ENCODE data around the gene DNM2.
"Not testable (repeated sequence)": the region's sequence is repeated elsewhere in the genome, so short reads cannot be mapped to it uniquely, and the experiment has no call there.

The DNM2 gene

DNA sequence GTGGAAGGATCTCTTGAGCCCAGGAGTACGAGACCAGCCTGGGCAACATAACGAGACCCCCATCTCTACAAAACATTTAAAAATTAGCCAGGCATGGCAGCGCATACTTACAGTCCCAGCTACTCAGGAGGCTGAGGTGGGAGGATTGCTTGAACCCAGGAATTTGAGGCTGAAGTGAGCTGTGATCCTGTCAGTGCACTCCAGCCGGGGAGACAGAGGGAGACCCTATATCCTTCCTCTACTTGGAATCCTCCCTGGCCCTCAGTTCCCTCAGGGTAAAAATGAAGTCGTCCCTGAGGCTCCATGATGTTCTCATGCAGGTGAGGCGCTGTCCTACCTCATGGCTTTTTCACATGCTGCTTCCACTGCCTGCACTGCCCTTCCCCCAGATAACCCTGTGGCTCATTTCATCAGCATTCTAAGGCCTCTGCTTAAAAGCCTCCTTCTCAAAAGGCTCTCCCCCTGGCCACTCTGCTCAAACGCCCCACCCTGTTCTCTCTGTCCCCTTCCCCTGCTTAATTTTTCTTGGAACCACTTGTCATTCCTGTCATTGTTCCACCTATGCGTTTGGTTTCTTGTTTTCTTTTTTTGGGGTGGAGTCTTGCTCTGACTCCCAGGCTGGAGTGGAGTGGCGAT, 19.2 kb downstream of the DNM2 start:
- Histone ChIP-seq H3K27me3 (replicated peaks; ENCODE audit: control insufficient read depth, insufficient read depth, low read length, poor library complexity, severe bottlenecking) (no peaks in the 10 kb centered on the region), H3K9me3 (ENCODE audit: control insufficient read depth, low read length) (no peaks in the 10 kb centered on the region), H3K36me3 (ENCODE audit: control insufficient read depth, insufficient read depth, low read length) (no peaks in the 10 kb centered on the region), H3K4me1 (ENCODE audit: control insufficient read depth, insufficient read depth, low read length, poor library complexity, severe bottlenecking) (peaks cover 3% of the 10 kb centered on the region), H3K27ac (ENCODE audit: insufficient read depth, low read length, poor library complexity, severe bottlenecking) (no peak overlapping the region), H3K4me3 (ENCODE audit: insufficient read depth, low read depth, low read length, poor library complexity, severe bottlenecking) (no peak overlapping the region)
- DNase-seq = no peak

DNA sequence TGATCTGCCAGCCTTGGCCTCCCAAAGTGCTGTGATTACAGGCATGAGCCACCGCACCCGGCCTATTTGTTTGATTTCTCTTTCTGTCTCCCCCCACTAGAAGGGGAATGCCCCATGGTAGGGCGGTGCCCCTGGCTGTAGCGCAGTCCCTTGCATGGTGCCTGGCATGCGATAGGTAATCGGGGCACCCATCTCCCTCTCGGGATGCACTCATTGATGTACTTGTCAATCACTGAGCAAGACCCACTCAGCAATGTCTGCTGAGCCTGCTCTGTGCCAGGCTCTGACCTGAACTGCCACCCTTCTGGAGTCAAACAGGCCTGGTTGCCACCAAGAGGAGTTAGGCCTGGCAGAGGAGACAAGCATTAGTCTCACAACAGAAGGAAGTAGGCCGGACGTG, 19.8 kb downstream of the DNM2 start:
- peaks cover 4% of the 10 kb centered on the region for H3K4me1 ChIP-seq (ENCODE audit: control insufficient read depth, insufficient read depth, low read length, poor library complexity, severe bottlenecking)
- no peaks in the 10 kb centered on the region for H3K36me3 ChIP-seq (ENCODE audit: control insufficient read depth, insufficient read depth, low read length)
- no peak for DNase-seq
- H3K4me3 ChIP-seq (ENCODE audit: insufficient read depth, low read depth, low read length, poor library complexity, severe bottlenecking) = no peak overlapping the region
- no peak overlapping the region for H3K27ac ChIP-seq (ENCODE audit: insufficient read depth, low read length, poor library complexity, severe bottlenecking)
- H3K9me3 ChIP-seq (ENCODE audit: control insufficient read depth, low read length) = no peaks in the 10 kb centered on the region
- H3K27me3 ChIP-seq (replicated peaks; ENCODE audit: control insufficient read depth, insufficient read depth, low read length, poor library complexity, severe bottlenecking) = no peaks in the 10 kb centered on the region

DNA sequence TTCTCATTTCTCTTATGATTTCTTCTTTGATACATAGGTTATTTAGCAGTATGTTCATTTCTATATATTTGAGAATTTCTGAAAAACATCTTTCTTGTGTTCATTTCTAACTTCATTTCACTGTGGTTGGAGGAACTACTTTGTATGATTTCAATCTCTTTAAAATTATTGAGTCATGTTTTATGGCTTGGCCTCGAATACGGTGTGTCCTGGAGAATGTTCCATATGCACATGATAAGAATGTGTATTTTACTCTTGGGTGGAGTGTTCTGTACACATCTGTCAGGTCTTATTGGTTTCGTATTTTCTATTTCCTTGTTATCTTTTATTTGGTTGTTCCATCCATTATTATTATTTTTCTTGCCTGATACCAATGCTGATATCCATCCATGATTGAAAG, 22.9 kb downstream of the DNM2 start:
- H3K4me3 ChIP-seq (ENCODE audit: insufficient read depth, low read depth, low read length, poor library complexity, severe bottlenecking) = no peak overlapping the region
- no peaks in the 10 kb centered on the region for H3K36me3 ChIP-seq (ENCODE audit: control insufficient read depth, insufficient read depth, low read length)
- H3K4me1 ChIP-seq (ENCODE audit: control insufficient read depth, insufficient read depth, low read length, poor library complexity, severe bottlenecking) = peaks cover 4% of the 10 kb centered on the region
- H3K9me3 ChIP-seq (ENCODE audit: control insufficient read depth, low read length) = no peaks in the 10 kb centered on the region
- H3K27me3 ChIP-seq (replicated peaks; ENCODE audit: control insufficient read depth, insufficient read depth, low read length, poor library complexity, severe bottlenecking) = no peaks in the 10 kb centered on the region
- no peak for DNase-seq
- no peak overlapping the region for H3K27ac ChIP-seq (ENCODE audit: insufficient read depth, low read length, poor library complexity, severe bottlenecking)

DNA sequence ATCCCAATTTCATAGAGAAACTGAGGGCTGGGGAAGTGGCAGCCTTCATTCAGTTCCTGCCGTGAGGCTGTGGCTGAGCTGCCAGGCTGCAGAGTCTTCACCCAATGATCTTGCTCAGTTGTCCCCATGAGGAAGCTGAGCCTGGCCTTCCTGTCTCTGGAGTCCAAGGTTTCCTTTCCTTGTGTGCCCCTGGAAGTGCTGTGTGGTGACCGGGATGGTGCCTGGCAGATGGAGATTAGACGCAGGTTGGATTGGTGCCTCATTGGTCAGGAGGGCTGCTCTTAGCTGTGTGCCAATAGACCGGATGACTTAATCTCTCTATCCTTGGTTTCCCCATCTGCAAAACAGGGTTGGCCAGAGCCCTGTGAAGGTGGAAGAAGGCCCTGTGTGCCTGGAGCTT, 24.6 kb downstream of the DNM2 start:
- no peaks in the 10 kb centered on the region for H3K36me3 ChIP-seq (ENCODE audit: control insufficient read depth, insufficient read depth, low read length)
- no peak for DNase-seq
- H3K27me3 ChIP-seq (replicated peaks; ENCODE audit: control insufficient read depth, insufficient read depth, low read length, poor library complexity, severe bottlenecking) = no peaks in the 10 kb centered on the region
- no peaks in the 10 kb centered on the region for H3K9me3 ChIP-seq (ENCODE audit: control insufficient read depth, low read length)
- H3K4me1 ChIP-seq (ENCODE audit: control insufficient read depth, insufficient read depth, low read length, poor library complexity, severe bottlenecking) = peaks cover 10% of the 10 kb centered on the region
- no peak overlapping the region for H3K4me3 ChIP-seq (ENCODE audit: insufficient read depth, low read depth, low read length, poor library complexity, severe bottlenecking)
- no peak overlapping the region for H3K27ac ChIP-seq (ENCODE audit: insufficient read depth, low read length, poor library complexity, severe bottlenecking)

DNA sequence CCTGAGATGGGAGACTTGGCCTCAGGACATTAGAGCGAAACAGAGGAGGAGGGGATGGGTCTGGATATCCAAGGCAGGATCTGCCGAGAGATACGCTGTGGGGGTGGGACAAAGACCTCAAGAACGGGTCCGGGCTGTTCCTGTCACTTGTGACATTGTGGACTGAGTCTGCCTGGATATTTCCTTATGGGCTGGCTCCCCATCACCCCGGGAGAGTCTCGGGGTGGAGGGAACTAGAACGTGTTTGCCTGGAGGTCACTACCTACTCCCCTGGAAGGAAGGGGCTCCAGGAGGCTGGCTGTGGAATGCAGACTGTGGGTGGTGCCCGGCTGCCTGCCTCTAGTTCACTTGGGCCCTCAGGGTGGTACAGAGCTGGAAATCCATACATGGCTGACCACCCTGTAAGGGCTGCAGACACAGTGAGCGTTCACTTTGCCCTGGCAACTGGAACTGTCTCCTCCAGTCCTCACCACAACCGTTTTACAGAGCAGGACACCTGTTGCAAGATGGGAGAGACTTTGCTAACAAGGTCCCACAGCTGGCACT, 26.4 kb downstream of the DNM2 start:
- H3K4me1 ChIP-seq (ENCODE audit: control insufficient read depth, insufficient read depth, low read length, poor library complexity, severe bottlenecking) = peaks cover 19% of the 10 kb centered on the region
- H3K9me3 ChIP-seq (ENCODE audit: control insufficient read depth, low read length) = no peaks in the 10 kb centered on the region
- H3K36me3 ChIP-seq (ENCODE audit: control insufficient read depth, insufficient read depth, low read length) = no peaks in the 10 kb centered on the region
- no peak for DNase-seq
- H3K27ac ChIP-seq (ENCODE audit: insufficient read depth, low read length, poor library complexity, severe bottlenecking) = no peak overlapping the region
- no peak overlapping the region for H3K4me3 ChIP-seq (ENCODE audit: insufficient read depth, low read depth, low read length, poor library complexity, severe bottlenecking)
- no peaks in the 10 kb centered on the region for H3K27me3 ChIP-seq (replicated peaks; ENCODE audit: control insufficient read depth, insufficient read depth, low read length, poor library complexity, severe bottlenecking)

DNA sequence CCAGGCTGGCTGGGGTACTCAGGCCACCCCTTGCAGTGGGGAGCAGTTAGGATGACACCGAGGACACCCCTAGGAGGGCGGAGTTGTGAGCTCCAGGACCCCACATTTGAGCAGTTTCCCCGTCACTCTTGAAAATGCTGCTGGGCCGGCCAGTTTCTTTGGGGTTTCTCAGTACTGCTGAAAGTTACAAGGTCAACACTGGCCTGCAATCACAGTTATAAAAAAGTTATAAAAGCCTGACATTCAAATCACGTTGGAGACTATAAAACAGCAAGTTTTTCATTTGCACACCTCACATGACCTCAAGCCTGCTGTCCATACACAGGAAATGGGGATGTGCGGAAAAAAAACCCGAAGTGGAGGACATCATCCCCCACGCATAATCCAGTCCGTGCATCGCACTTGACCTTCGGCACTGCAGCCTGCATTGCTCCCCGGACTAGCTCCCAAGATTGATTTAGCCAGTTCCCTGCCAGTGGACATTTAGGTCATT, 27.0 kb downstream of the DNM2 start:
- H3K4me1 ChIP-seq (ENCODE audit: control insufficient read depth, insufficient read depth, low read length, poor library complexity, severe bottlenecking) = peaks cover 19% of the 10 kb centered on the region
- H3K4me3 ChIP-seq (ENCODE audit: insufficient read depth, low read depth, low read length, poor library complexity, severe bottlenecking) = no peak overlapping the region
- H3K36me3 ChIP-seq (ENCODE audit: control insufficient read depth, insufficient read depth, low read length) = no peaks in the 10 kb centered on the region
- DNase-seq = no peak
- no peaks in the 10 kb centered on the region for H3K27me3 ChIP-seq (replicated peaks; ENCODE audit: control insufficient read depth, insufficient read depth, low read length, poor library complexity, severe bottlenecking)
- no peaks in the 10 kb centered on the region for H3K9me3 ChIP-seq (ENCODE audit: control insufficient read depth, low read length)
- no peak overlapping the region for H3K27ac ChIP-seq (ENCODE audit: insufficient read depth, low read length, poor library complexity, severe bottlenecking)

DNA sequence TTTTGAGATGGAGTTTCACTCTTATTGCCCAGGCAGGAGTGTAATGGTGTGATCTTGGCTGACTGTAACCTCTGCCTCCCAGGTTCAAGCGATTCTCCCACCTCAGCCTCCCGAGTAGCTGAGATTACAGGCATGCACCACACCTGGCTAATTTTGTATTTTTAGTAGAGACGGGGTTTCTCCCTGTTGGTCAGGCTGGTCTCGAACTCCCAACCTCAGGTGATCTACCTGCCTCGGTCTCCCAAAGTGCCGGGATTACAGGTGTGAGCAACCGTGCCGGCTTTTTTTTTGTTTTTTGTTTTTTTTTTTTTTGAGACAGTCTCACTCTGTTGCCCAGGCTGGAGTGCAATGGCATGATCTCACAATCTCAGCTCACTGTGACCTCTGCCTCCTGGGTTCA, 28.6 kb downstream of the DNM2 start:
- H3K27ac ChIP-seq (ENCODE audit: insufficient read depth, low read length, poor library complexity, severe bottlenecking); H3K36me3 ChIP-seq (ENCODE audit: control insufficient read depth, insufficient read depth, low read length): not testable (repeated sequence)
- H3K4me1 ChIP-seq (ENCODE audit: control insufficient read depth, insufficient read depth, low read length, poor library complexity, severe bottlenecking) = peaks cover 19% of the 10 kb centered on the region

DNA sequence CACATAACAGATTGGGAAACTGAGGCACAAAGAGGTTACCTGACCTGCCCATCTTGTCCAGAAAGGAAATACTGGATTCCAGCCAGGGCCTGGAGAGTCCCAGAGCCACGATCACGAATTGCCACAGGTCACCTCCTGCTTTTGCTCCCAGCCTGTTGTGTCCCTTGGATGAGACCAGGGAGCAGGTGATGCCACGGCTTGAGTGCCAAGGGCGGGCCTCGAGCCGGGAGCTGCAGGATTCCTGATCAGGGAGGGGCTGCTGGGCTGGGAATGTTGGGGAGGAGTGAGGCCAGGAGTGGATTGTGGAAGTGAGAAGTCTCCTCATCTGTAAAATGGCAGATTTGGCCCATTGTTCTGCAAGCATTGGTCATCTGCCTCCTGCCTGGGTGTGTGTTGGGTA, 29.4 kb downstream of the DNM2 start:
- Histone ChIP-seq H3K9me3 (ENCODE audit: control insufficient read depth, low read length) (no peaks in the 10 kb centered on the region), H3K4me3 (ENCODE audit: insufficient read depth, low read depth, low read length, poor library complexity, severe bottlenecking) (no peak overlapping the region), H3K27me3 (replicated peaks; ENCODE audit: control insufficient read depth, insufficient read depth, low read length, poor library complexity, severe bottlenecking) (no peaks in the 10 kb centered on the region), H3K27ac (ENCODE audit: insufficient read depth, low read length, poor library complexity, severe bottlenecking) (peak overlapping the region; percentile 45), H3K4me1 (ENCODE audit: control insufficient read depth, insufficient read depth, low read length, poor library complexity, severe bottlenecking) (peaks cover 15% of the 10 kb centered on the region), H3K36me3 (ENCODE audit: control insufficient read depth, insufficient read depth, low read length) (no peaks in the 10 kb centered on the region)
- DNase-seq = no peak

More for the DNA sequence above, 28.6 kb downstream of the DNM2 start:
- not testable (repeated sequence) for DNase-seq; H3K4me3 ChIP-seq (ENCODE audit: insufficient read depth, low read depth, low read length, poor library complexity, severe bottlenecking); H3K27me3 ChIP-seq (replicated peaks; ENCODE audit: control insufficient read depth, insufficient read depth, low read length, poor library complexity, severe bottlenecking); H3K9me3 ChIP-seq (ENCODE audit: control insufficient read depth, low read length)

DNA sequence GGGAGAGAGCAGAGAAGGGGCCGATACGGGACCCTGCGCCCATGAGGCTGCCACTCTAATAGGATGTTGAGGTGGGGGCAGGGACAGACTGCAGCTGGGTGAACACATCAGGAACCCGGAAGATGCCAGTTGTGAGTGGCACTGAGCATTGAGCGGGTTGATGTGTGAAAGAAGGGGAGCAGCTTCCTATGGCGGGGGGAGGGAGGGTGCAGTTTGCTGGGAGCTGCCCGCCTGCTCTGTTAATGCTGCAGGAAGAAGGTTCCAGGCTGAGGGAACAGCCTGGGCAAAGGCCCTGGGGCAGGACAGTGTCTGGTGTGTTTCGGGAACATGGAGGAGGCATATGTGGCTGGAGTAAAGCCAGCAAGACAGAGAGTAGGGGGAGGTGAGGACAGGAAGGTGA, 29.8 kb downstream of the DNM2 start:
- Histone ChIP-seq H3K27me3 (replicated peaks; ENCODE audit: control insufficient read depth, insufficient read depth, low read length, poor library complexity, severe bottlenecking) (no peaks in the 10 kb centered on the region), H3K9me3 (ENCODE audit: control insufficient read depth, low read length) (no peaks in the 10 kb centered on the region), H3K36me3 (ENCODE audit: control insufficient read depth, insufficient read depth, low read length) (no peaks in the 10 kb centered on the region), H3K4me3 (ENCODE audit: insufficient read depth, low read depth, low read length, poor library complexity, severe bottlenecking) (no peak overlapping the region), H3K4me1 (ENCODE audit: control insufficient read depth, insufficient read depth, low read length, poor library complexity, severe bottlenecking) (peaks cover 15% of the 10 kb centered on the region), H3K27ac (ENCODE audit: insufficient read depth, low read length, poor library complexity, severe bottlenecking) (peak overlapping the region; percentile 45)
- DNase-seq = no peak

DNA sequence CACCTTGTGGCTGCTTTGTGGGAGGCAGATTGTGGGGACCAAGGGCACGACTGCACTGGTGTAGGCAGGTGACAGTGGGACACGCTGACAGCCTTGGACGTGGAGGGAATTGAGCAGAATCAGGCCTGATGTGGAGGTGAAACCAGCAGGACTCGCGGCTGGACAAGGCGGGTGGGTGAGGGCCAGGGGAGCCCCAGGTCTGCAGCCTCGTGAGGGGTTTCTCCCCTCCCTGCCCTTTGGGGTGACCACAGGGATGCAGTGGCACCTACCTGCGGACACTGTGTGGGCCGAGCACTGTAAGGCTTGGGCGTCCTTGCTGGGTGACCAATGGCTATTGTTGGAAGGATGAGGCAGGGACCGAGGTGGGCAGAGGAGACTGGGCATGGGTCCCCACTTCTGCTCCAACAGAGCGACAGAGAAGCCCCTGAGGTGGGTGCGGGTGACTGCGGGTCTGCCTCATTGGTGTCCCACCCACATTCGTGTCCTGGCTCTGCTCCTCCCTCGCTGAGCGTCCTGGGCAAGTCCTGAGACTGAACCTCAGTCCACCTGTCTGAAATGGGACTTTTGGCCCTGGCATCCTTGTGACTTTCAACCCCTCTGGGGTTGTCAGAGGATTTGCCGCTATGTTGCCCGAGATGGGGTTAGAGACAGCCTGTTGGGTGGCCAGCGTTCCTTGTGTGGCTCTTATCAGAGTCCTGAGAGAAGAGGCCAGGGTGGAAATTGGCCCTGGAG, 30.5 kb downstream of the DNM2 start:
- Histone ChIP-seq H3K27me3 (replicated peaks; ENCODE audit: control insufficient read depth, insufficient read depth, low read length, poor library complexity, severe bottlenecking) (no peaks in the 10 kb centered on the region), H3K4me3 (ENCODE audit: insufficient read depth, low read depth, low read length, poor library complexity, severe bottlenecking) (no peak overlapping the region), H3K27ac (ENCODE audit: insufficient read depth, low read length, poor library complexity, severe bottlenecking) (peak overlapping the region; percentile 45), H3K4me1 (ENCODE audit: control insufficient read depth, insufficient read depth, low read length, poor library complexity, severe bottlenecking) (peaks cover 15% of the 10 kb centered on the region), H3K9me3 (ENCODE audit: control insufficient read depth, low read length) (no peaks in the 10 kb centered on the region), H3K36me3 (ENCODE audit: control insufficient read depth, insufficient read depth, low read length) (no peaks in the 10 kb centered on the region)
- DNase-seq = no peak
